ENCODE data around the gene AMDHD2.
"Not testable (repeated sequence)": the region's sequence is repeated elsewhere in the genome, so short reads cannot be mapped to it uniquely, and the experiment has no call there.

The AMDHD2 gene

GRCh38 chr16:2530629-2531318 lies 10.6 kb downstream of the AMDHD2 start:
- Mint-ChIP-seq H3K4me1 (peaks cover 10% of the 10 kb centered on the region), H3K27ac (peak overlapping the region; percentile 77), H3K4me3 (peak overlapping the region; percentile 93), H3K36me3 (no peaks in the 10 kb centered on the region), H3K9me3 (no peaks in the 10 kb centered on the region), H3K27me3 (no peaks in the 10 kb centered on the region)

DNA sequence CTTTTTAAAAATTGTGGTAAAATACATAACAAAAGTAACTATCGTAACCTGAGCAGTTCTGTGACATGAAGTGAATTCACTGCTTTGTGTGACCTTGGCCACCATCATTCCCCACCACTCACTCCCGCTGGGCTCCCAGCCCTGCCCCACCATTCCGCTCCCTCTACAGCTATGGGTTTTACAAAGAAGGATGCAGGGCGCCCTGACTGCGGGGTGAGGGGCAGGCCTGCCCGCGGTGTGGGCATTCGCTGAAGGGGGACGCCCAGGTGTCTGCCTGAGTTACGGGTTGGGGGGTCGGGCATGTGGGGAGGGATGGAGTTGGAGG lies 11.2 kb downstream of the AMDHD2 start, which contains the start of gene CEMP1:
TSS of gene CEMP1 (minus strand) at position 38 of the 325 bp plus-strand sequence. CDS start 335 bp downstream, outside the sequence.
- H3K4me3 Mint-ChIP-seq: peak within 1 kb of the TSS; percentile 93
- H3K36me3 Mint-ChIP-seq: no peaks in the 10 kb centered on the region
- peaks cover 10% of the 10 kb centered on the region for H3K4me1 Mint-ChIP-seq
- H3K27me3 Mint-ChIP-seq: no peaks in the 10 kb centered on the region
- H3K9me3 Mint-ChIP-seq: no peaks in the 10 kb centered on the region
- peak within 1 kb of the TSS; percentile 97 for H3K27ac Mint-ChIP-seq

GRCh38 chr16:2531696-2532493 lies 11.7 kb downstream of the AMDHD2 start:
- H3K27me3 Mint-ChIP-seq: no peaks in the 10 kb centered on the region
- peak overlapping the region; percentile 93 for H3K4me3 Mint-ChIP-seq
- H3K4me1 Mint-ChIP-seq: peaks cover 10% of the 10 kb centered on the region

GRCh38 chr16:2532494-2533141 lies 12.4 kb downstream of the AMDHD2 start:
- peak overlapping the region; percentile 93 for H3K4me3 Mint-ChIP-seq
- no peaks in the 10 kb centered on the region for H3K36me3 Mint-ChIP-seq
- no peaks in the 10 kb centered on the region for H3K27me3 Mint-ChIP-seq
- H3K9me3 Mint-ChIP-seq: no peaks in the 10 kb centered on the region
- H3K27ac Mint-ChIP-seq: peak overlapping the region; percentile 97
- H3K4me1 Mint-ChIP-seq: peaks cover 15% of the 10 kb centered on the region

More at GRCh38 chr16:2531696-2532493, 11.7 kb downstream of the AMDHD2 start:
- Mint-ChIP-seq H3K27ac (peak overlapping the region; percentile 97), H3K9me3 (no peaks in the 10 kb centered on the region), H3K36me3 (no peaks in the 10 kb centered on the region)

- peak overlapping the region; percentile 93 for H3K4me3 Mint-ChIP-seq
- peaks cover 15% of the 10 kb centered on the region for H3K4me1 Mint-ChIP-seq
- not testable (repeated sequence) for H3K9me3 Mint-ChIP-seq, H3K27me3 Mint-ChIP-seq, H3K36me3 Mint-ChIP-seq
- peak overlapping the region; percentile 97 for H3K27ac Mint-ChIP-seq
Measured at GRCh38 chr16:2533142-2533755, 13.1 kb downstream of the AMDHD2 start.

- peaks cover 19% of the 10 kb centered on the region for H3K4me1 Mint-ChIP-seq
- no peaks in the 10 kb centered on the region for H3K27me3 Mint-ChIP-seq
- peak overlapping the region; percentile 68 for H3K4me3 Mint-ChIP-seq
- H3K27ac Mint-ChIP-seq: peak overlapping the region; percentile 35
- H3K9me3 Mint-ChIP-seq: no peaks in the 10 kb centered on the region
- peaks cover 2% of the 10 kb centered on the region for H3K36me3 Mint-ChIP-seq
Measured at GRCh38 chr16:2533912-2534311, 13.7 kb downstream of the AMDHD2 start.

GRCh38 chr16:2534335-2534734 lies 14.2 kb downstream of the AMDHD2 start:
- peaks cover 22% of the 10 kb centered on the region for H3K4me1 Mint-ChIP-seq
- H3K9me3 Mint-ChIP-seq, H3K4me3 Mint-ChIP-seq, H3K27me3 Mint-ChIP-seq, H3K36me3 Mint-ChIP-seq, H3K27ac Mint-ChIP-seq: not testable (repeated sequence)

DNA sequence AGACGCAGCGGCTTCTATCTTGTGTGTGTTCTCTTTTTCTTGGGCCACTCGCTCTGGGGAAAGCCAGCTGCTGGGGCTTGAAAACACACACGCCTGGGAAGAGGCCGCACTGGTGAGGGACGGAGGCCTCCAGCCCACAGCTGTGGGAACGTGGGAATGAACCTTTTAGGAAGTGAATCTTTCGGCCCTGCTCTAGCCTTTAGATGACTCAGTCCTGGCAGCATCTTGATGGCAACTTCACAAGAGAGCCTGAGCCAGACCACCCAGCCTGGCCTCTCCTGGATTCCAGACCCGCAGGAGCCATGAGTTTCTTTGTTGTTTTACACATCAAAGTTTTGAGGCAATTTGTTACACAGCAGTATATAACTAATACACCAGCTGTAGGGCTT lies 15.4 kb downstream of the AMDHD2 start:
- no peak overlapping the region for H3K27ac Mint-ChIP-seq
- H3K27me3 Mint-ChIP-seq: no peaks in the 10 kb centered on the region
- H3K4me1 Mint-ChIP-seq: peaks cover 32% of the 10 kb centered on the region
- H3K36me3 Mint-ChIP-seq: peaks cover 2% of the 10 kb centered on the region
- H3K9me3 Mint-ChIP-seq: no peaks in the 10 kb centered on the region
- no peak overlapping the region for H3K4me3 Mint-ChIP-seq

- Mint-ChIP-seq H3K4me3 (peak within 1 kb of the TSS; percentile 92), H3K4me1 (peaks cover 37% of the 10 kb centered on the region), H3K36me3 (peaks cover 2% of the 10 kb centered on the region), H3K27me3 (no peaks in the 10 kb centered on the region), H3K27ac (peak within 1 kb of the TSS; percentile 86), H3K9me3 (no peaks in the 10 kb centered on the region)
Measured at GRCh38 chr16:2537451-2538379, 17.5 kb downstream of the AMDHD2 start, which contains the start of gene PDPK1. PDPK1 (plus strand) TSS chr16:2538021; CDS start chr16:2538113, 92 bp downstream.

GRCh38 chr16:2539192-2539844 lies 19.1 kb downstream of the AMDHD2 start:
- H3K27me3 Mint-ChIP-seq, H3K36me3 Mint-ChIP-seq, H3K9me3 Mint-ChIP-seq, H3K27ac Mint-ChIP-seq: not testable (repeated sequence)
- peaks cover 39% of the 10 kb centered on the region for H3K4me1 Mint-ChIP-seq
- H3K4me3 Mint-ChIP-seq: peak overlapping the region; percentile 92

GRCh38 chr16:2539845-2540458 lies 19.8 kb downstream of the AMDHD2 start:
- H3K4me3 Mint-ChIP-seq: peak overlapping the region; percentile 92
- H3K4me1 Mint-ChIP-seq: peaks cover 40% of the 10 kb centered on the region
- H3K27ac Mint-ChIP-seq, H3K9me3 Mint-ChIP-seq, H3K27me3 Mint-ChIP-seq, H3K36me3 Mint-ChIP-seq: not testable (repeated sequence)

- Mint-ChIP-seq H3K4me1 (peaks cover 45% of the 10 kb centered on the region), H3K4me3 (peak overlapping the region; percentile 23)
- not testable (repeated sequence) for H3K36me3 Mint-ChIP-seq, H3K9me3 Mint-ChIP-seq, H3K27me3 Mint-ChIP-seq, H3K27ac Mint-ChIP-seq
Measured at GRCh38 chr16:2540912-2541311, 20.7 kb downstream of the AMDHD2 start.

DNA sequence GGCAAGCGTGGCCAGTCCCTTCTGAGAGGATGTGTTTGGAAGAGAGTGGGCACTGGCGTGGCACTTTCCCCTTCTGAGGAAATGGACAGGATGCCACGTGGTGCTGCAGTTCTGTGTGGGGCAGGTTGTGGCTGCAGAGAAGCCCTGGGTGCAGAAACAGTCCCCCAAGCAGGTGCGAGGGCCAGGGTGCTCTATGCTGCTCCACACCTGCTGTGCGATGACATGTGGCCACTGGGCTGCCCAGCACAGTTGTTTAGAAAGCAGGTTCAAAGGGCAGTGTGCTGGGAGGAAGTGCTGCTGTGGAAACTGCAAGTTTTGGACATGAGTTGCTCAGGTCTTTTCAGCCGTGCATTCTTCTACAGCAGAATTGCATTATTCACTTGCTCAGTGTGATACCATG lies 21.2 kb downstream of the AMDHD2 start:
- not testable (repeated sequence) for H3K27ac Mint-ChIP-seq, H3K9me3 Mint-ChIP-seq, H3K36me3 Mint-ChIP-seq, H3K27me3 Mint-ChIP-seq
- Mint-ChIP-seq H3K4me3 (peak overlapping the region; percentile 23), H3K4me1 (peaks cover 45% of the 10 kb centered on the region)

- H3K27ac Mint-ChIP-seq, H3K27me3 Mint-ChIP-seq, H3K36me3 Mint-ChIP-seq, H3K9me3 Mint-ChIP-seq, H3K4me3 Mint-ChIP-seq: not testable (repeated sequence)
- peaks cover 37% of the 10 kb centered on the region for H3K4me1 Mint-ChIP-seq
Measured at GRCh38 chr16:2543771-2544170, 23.6 kb downstream of the AMDHD2 start.

Data from activated naive CD4-positive, alpha-beta T cell treated with anti-CD3 and anti-CD28 coated beads, Interleukin-2, amount 50 U/mL, for 24 hours (primary cell).